HG03457 (cell line): ENCODE measurements around the gene NDST1.
"Not testable (repeated sequence)": the region's sequence is repeated elsewhere in the genome, so short reads cannot be mapped to it uniquely, and the experiment has no call there.

ENCODE experiments used
- ATAC-seq: cut with Tn5 transposase; IDR thresholded peaks from one replicate; pipeline ENCODE4 v1.9.1; 2021; ENCODE audit warnings: moderate number of reproducible peaks; ENCODE audit not compliant: unreplicated experiment

Gene NDST1

DNA sequence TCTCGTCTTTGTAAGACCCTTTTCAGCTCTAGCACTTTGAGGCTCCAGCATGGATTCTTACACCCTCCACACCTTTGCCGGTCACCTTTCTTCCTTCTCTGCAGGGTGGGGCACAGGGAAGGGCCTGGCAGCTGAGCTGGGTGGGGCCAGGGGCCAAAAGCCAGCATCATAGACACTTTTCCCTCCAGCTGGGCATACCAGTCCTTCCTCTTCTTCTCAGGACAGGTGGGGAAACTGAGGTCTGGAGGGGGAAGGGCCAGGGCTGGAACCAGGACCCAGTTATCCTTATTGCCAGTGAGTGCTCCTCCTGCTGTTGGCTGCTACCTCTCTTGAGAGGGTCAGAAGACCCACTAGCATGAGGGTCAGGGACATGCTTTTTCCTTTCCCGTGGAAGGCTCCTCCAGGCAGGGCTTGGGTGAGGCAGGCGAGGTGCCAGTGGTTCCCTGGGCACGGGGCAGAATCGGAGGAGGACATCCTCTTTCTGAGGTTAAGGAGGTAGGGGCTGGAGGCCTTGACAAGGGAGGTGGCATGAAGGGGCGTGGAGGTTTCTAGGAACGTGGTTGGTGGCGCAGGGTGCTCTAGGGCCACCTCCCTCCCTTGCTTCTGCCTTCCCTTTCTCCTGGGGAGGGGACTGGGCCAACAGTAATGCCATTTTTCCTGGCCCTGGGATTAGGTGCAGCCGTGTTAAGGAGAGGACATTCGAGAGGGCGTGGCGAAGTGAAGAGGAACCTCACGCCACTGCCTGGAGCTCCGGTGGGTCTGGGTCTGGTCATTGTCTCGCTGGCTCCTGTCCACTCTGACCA lies at the start of gene NDST1:
TSS of gene NDST1 (plus strand) at position 658 of the 803 bp plus-strand sequence. CDS start 13,124 bp downstream, outside the sequence.
- ATAC-seq, result no peak

DNA sequence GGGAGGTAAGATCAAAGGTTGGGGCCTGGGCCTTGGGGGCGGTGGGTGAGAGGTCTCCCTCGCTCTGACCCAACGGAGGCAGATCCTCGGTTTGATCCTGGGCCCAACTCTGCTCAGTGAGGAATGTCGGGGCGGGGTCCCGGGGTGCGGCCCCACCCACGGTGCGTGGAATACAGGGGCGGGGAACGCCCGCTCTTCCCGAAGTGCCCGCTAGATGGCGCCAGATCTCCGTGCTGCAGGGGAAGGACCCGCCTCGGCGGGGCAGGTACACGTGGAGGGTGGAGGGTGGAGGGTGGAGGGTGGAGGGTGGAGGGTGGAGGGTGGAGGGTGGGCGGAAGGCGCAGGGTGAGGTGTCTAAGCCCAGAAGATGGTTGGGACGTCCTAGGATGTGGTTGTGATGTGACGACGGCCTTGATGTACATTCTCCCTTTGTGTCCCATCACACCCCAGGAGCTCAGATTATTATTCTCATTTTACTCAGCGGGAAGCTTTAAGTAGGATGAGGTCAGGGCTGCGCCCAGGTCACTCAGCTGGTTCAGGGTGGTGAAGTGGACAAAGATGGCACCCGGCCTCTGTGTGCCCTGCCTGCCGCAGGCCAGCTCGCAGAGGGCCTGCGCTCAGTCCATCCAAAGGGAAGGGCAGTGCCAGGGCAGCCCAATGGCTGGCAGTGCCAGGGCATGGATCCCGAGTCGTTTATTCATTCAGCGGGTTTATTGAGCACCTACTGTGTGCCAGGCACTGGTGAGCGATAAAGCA lies 49.0 kb upstream of the NDST1 start:
- ATAC-seq, result peak; percentile 65

DNA sequence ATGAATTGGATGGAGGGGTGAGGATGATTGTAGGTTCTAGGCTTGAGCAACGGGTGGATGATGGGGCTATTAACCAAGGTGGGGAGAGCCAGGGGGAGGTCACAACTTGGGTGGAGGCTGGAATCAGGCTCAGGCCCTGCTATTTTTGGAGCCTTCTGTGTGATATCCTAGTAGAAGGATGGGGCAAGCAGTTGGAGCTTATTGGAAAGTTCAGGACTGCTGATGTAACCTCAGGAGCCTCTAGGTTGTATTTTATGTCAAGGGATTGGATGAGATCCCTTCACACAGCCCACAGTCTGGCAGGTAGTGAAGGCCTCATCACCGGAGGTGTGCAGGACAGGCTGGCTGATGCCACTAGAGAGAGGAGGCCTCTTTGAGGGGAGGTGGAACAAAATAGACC lies 47.1 kb upstream of the NDST1 start:
- ATAC-seq, result no peak

DNA sequence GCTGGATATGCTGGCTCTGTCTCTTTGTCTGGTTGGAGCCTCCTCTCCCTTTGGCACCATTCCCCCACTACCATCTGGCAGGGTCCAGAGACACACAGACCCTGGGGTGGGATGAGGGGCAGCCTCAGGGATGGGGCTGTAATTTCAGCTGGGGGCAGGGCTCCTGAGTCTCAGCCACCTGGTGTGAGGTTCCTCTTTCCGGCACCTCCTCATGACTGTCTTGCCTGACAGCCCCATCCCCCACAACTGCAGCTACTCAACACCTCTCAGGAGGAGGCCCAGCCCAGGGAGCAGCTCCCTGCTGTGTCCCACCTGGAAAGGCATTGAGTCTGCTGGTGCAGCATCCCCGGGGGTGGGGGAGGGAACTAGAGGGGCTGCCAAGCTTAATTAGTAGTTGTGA lies 46.7 kb upstream of the NDST1 start:
- peak; percentile 61 for ATAC-seq

DNA sequence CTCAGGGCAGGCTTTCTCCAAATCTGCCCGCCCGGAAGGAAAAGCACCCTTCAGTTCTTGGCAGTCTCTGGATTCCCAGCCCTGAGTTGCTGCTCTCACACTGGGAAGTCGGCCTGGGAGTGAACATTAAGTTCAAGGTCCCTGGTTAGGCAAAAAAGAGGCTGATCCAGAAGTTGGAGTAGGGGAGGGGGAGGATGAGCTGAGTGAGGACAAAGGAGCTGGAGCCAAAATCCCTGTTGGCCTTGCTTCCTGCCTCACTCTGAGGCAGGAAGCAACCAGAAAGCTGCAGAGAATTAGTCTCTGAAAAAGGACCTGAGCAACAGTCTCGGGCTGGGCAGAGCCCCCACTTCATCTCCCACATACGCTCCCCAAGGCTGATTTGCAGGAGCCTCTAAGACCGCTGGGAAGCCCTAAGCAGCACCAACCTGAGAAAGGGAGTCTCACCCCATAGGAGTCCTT lies 43.3 kb upstream of the NDST1 start:
- ATAC-seq, result no peak

DNA sequence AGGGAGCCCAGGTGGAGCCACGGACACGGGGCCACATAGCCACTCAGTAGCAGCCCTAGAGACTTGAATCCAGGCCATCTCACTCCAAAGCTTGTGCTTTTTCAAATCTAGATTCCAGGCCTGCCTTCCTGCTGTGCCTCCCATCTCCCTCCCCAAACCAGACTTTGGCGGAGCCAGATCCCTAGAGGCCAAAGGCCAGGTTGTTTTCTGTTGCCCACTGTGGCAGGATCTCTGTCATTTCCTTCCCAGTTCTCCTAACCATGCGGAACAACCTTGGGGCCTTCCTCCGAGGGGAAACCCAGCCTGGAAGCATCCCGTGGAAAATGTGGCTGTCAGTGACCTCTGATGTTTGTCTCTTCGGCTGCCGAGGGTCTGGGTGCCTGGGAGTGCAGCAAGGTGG lies 42.0 kb upstream of the NDST1 start:
- no peak for ATAC-seq

DNA sequence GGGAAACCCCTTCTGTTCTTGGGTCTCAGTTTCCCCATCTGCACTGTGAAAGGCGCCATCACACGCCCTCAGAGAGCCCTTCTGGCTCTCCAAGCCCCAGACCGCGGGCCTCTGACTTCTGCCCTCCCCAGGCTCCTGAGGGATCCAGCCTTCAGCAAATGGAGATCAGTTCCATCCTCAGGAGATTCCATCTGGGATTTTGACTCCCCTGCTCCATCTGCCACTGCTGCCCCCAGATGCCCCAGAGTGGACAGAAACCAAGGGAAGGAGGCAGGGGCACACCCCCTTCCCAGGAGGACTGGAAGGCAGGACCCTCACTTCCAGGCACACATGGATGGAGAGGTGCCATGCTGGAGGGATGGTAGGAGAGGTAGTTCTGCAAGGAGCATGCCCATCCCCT lies 39.7 kb upstream of the NDST1 start:
- no peak for ATAC-seq

DNA sequence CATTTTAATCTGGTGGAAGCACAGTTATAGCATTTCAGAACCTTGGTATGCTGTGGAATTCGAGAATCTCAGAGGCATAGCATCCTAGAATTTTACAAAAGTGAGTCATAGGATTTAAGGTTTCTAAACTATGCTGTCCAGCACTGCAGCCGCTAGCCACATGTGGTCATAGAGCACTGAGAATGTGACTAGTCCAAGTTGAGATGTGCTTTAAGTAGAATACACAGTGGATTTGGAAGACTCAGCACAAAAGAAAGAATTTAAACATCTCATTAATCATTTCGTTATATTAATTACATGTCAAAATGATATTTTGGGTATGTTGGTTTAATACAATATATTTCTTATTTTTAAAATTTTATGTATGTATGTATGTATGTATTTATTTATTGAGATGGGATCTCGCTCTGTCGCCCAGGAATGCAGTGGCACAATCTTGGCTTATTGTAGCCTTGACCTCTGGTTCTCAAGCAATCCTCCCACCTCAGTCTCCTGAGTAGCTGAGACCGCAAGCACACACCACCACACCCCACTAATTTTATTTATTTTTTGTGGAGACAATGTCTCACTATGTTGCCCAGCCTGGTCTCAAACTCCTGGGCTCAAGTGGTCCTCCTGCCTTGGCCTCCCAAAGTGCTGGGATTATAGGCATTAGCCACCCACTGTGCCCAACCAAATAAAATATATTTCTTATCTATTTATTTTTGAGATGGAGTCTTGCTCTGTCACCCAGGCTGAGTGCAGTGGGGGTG lies 38.0 kb upstream of the NDST1 start:
- ATAC-seq, result no peak

DNA sequence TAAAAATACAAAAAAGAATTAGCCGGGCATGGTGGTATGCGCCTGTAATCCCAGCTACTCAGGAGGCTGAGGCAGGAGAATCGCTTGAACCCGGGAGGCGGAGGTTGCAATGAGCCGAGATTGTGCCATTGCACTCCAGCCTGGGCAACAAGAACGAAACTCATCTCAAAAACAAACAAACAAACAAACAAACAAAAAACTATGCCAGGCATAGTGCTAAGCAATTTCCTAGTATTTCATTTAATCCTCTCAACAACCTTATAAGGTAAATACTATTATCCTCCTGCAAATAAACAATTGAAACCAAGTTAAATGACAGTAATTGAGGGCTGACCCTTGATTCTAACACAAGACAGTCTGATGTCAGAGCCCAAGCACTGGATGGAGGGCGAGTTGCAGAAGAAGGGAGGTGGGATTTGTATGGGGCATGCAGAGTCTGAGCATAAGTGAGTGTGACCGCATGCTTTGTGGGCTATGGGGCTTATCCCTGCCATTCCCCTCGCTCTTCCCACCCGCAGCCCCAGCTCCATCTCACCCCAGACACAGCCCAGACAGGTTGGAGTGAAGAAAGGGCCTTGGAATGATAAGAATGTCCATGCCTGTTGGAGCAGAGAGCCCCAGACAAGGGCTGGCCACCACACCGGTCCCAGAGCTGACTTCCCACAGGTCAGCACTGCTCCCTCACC lies 34.1 kb upstream of the NDST1 start:
- ATAC-seq, result no peak

DNA sequence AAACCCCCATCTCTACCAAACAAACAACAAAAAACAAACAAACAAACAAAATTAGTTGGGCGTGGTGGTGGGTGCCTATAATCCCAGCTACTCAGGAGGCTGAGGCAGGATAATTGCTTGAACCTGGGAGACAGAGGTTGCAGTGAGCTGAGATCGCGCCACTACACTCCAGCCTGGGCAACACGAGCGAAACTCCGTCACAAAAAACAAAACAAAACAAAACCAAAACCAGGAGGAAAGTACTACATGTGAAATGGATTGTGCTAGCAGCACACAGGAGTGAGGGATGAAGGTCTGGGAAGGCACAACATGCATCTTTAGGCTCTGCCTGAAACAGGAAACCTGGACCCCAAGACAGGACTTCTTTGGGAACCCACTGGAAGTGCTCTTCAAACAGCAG lies 31.4 kb upstream of the NDST1 start:
- ATAC-seq, result not testable (repeated sequence)

DNA sequence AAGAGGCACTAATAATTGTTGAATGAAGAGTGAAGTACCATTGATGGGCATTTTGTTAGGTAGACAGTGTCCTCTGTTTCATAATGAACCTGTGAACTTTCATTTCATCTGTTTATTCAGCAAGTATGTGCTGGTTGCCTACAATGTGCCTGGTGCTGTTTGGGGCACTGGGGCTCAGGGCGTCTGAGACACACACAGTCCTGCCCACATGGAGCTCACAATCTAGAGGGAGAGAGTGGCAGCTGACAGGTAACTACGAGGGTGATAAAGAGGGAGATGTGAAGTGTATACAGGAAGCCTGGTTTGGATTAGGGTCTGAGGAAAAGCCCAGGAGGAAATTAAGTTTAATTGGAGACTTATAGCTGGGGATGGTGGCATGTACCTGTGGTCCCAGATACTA lies 28.5 kb upstream of the NDST1 start:
- no peak for ATAC-seq

DNA sequence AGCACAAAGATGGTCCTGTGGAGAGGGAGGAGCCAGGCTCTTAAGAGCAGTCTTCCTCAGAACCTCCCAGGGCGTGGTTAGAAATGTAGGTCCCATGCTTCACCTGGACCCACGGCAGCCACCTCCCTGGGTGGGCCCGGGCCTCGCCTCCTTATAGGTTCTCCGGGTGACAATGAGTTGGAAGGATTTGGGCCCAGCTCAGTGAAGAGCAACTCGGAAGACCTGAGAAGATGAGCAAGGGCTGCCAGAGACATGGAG lies 26.3 kb upstream of the NDST1 start:
- ATAC-seq, result no peak

DNA sequence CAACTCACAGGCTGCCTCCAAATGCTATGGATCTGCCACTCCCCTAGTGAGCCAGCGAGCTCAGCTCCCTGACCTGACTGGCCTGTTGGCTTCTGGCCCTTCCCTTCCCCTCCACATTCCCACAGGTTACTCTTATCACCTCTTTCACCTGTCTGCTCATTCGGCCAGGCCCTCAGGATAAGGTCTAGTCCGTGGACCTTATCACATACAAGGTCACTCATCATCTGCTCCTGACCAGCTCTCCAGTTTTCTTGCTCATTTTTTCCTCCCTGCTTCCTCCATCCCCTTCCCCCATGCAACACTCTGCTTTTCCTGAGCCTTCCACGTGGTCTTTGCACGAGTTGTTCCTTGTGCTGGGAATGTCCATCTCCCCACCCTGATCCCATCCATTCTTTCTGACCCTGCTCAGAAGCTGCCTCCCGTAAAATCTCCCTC lies 25.9 kb upstream of the NDST1 start:
- ATAC-seq, result no peak

DNA sequence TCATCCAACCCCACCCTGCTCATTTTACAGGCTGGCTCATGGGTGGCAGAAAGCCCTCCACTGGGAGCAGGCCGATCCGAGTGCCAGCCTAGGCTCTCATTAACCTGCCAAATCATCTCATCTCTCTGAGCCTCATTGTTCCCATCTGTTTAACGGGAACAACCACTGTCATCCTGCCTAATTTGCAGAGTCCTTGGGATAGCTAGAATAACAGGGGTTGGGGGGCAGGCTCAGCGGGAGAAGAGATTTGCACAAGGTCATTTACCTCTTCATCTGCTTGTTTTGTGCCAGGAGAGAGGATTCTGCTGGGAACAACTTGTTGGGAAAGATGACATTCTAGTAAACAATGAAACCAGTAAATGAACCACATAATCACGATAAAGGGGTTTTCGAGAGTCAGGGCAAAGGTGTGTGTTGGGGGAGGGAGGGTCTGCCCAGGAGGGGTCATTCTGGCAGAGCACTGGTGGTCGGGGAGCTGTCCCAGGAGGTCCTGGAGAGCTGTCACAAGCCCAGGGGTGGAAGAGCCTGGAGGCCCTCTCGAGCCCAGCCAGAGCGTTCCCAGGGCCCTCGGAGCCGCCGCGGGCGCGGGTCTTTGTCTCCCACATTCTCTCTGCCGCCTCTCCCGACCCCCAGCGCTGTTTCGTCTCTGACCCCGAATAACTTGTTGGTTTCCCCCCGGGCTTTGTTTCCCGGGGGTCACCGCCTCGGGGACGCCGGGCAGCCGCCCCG lies 22.8 kb upstream of the NDST1 start:
- no peak for ATAC-seq

DNA sequence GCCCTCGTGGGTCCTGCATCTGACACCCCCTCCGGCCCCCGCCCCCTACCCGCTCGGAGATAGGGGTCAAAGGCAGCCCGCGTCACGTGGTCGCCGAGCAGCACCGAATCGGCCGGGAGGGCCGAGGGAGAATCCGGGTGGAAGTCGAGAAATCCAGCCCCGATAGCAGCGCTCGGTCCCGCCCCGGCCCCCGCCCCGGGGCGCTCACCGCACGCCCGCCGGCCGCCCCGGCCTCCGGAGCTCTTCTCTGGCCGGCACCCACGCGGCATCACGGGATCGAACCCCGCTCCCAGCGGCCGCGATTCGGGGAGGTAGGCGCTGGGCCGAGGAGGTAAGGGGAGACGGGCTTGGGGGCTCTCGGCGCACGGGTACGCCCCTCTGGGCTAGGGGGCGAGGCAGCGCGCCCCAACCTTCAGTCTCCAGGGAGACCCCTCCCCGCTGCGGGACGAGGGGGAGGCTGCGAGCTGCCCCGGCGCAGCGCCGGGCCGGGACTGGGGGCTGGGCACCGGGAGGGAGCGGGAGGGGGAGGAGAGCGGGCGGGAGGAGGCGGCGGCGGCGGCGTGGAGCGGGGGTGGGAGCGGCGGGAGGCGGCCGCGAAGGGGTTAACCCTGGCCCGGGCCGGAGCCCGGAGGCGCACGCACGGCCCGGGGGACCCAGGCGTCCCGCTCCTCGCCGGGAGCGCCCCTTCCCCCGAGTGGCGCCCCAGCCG lies 22.1 kb upstream of the NDST1 start:
- ATAC-seq, result no peak

DNA sequence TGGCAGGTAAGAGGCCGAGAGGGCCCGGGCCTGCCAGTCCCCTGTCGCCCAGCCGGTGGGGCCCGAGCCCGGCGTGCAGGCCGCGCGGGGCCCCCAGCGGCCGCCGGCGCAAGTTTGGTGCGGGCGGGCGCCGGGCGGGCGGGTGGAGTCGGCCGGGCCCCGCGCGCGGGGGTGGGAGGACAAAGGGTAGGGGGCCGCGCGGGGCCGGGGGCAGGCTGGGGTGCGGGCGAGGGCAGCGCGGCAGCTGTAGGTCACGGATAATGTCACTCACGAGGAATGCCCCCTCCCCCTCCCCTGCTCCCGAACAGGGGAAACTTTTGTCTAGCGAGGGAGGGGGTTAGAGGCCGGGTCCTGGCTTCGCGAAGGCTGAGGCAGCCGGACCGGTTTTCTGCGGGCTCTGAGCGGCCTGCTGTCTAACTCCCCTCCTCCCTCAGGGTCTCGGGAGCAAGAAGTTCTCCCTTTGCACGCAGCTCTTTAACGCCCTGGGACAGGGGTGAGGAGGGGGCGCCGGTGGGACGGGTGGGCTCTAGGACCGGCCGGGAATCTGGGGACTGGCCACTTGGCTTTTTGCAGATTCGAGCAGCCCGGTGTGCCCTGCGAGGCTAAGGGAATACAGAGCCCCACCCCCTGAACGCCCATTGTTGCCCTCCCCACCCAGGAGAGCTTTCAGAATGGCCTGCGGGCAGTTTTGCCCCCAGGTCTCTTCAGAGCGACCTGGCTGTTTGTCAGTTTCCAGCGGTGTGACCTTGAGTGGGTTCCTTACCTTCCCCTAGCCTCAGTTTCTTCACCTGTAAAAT lies 21.3 kb upstream of the NDST1 start:
- ATAC-seq, result no peak

DNA sequence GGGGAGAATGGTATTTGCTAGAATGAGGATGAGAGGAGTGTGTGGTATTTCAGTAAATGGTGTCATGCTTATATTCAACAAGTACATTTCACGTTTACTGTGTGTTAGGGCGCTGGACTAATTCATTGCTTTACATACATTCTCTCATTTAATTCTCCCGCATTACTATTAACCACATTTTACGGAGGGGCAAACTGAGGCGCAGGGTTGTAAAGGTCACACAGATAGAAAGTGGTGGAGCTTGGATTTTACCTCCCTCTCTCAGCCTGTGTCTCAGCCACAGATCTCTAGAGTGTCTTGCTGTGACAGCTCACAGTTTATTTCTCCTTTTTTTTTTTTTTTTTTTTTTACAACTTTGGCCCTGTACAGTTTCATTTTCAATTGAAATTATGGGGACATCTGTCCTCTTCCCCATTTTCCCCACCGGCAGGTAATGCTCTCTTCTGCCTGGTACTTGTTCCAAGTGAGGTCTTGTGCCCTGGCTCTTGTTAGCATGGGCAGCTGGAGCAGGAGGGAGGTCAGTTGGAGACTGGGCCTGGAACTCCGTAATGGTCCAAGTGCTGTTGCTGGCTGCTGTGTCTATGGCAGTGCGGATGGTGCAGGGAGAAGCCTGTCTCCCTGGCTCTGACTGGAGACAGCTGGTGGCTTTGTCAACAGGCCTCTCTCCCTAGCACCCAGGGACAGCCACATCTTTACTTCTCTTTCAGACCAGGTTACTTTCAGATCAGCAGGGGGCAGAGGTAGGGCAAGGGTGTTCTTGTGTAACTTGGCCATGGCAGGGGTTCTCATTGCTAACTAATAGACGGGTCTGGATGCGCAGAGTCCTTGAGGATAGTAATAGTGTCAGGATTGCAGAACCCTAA lies 20.5 kb upstream of the NDST1 start:
- no peak for ATAC-seq
